ENCODE measurements around the gene RAPGEF4.

DNA sequence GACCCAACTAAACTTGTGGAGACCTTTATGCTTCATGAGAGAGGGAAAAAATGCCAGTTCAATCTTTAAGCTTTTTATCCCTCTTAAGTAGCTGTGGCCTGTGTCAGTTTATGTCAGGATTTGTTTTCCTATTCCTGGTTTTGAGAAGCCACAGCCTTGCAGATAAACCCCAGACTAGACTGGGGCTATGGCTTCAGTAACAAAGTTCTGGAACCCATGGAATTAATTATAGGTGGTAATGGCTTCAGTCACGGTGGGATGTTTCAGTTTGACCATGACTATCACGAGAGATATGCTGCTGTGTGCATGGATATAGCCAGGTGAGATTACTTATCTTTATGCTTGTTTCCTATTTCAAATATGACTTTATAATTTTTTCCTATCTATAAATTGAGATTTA, 134.8 kb downstream of the RAPGEF4 start:
- TF ChIP-seq, protein P1, sequence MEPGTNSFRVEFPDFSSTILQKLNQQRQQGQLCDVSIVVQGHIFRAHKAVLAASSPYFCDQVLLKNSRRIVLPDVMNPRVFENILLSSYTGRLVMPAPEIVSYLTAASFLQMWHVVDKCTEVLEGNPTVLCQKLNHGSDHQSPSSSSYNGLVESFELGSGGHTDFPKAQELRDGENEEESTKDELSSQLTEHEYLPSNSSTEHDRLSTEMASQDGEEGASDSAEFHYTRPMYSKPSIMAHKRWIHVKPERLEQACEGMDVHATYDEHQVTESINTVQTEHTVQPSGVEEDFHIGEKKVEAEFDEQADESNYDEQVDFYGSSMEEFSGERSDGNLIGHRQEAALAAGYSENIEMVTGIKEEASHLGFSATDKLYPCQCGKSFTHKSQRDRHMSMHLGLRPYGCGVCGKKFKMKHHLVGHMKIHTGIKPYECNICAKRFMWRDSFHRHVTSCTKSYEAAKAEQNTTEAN (CRISPR knock-in tag; IDR thresholded peaks at IDR 0.05): no peak
- TF ChIP-seq, protein P2, sequence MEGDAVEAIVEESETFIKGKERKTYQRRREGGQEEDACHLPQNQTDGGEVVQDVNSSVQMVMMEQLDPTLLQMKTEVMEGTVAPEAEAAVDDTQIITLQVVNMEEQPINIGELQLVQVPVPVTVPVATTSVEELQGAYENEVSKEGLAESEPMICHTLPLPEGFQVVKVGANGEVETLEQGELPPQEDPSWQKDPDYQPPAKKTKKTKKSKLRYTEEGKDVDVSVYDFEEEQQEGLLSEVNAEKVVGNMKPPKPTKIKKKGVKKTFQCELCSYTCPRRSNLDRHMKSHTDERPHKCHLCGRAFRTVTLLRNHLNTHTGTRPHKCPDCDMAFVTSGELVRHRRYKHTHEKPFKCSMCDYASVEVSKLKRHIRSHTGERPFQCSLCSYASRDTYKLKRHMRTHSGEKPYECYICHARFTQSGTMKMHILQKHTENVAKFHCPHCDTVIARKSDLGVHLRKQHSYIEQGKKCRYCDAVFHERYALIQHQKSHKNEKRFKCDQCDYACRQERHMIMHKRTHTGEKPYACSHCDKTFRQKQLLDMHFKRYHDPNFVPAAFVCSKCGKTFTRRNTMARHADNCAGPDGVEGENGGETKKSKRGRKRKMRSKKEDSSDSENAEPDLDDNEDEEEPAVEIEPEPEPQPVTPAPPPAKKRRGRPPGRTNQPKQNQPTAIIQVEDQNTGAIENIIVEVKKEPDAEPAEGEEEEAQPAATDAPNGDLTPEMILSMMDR (IDR thresholded peaks at IDR 0.05): no peak
- TF ChIP-seq, protein P3, sequence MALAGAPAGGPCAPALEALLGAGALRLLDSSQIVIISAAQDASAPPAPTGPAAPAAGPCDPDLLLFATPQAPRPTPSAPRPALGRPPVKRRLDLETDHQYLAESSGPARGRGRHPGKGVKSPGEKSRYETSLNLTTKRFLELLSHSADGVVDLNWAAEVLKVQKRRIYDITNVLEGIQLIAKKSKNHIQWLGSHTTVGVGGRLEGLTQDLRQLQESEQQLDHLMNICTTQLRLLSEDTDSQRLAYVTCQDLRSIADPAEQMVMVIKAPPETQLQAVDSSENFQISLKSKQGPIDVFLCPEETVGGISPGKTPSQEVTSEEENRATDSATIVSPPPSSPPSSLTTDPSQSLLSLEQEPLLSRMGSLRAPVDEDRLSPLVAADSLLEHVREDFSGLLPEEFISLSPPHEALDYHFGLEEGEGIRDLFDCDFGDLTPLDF (CRISPR knock-in tag; IDR thresholded peaks at IDR 0.05): no peak
